K562 (cell line): ENCODE results near the gene HIKESHI. TPM values are rescaled to one million over a fixed set of nuclear protein-coding genes. Genes with fewer than 3 reads are reported as not detected.

Experiments used
- ATAC-seq: fragments of 200-7000 bp; cut with Tn5 transposase; 3 replicates; pipeline ENCODE4 v1.9.1; 2020; ENCODE audit warnings: moderate library complexity
- BruUV-seq: library from RNA; stranded (reverse); fragments of 400-500 nt; replicated peaks from 2 replicates; lab custom pipeline; 2021; lab: Mats Ljungman, UMichigan
- CTCF ChIA-PET: fragments of 300-600 bp; formaldehyde crosslinking; extraction: SDS; loops from one replicate; lab custom pipeline; 2021; ENCODE audit warnings: low intra/inter-chr PET ratio; lab: Yijun Ruan, JAX
- POLR2A ChIA-PET: fragments of 300-600, 350-650 bp; sonication (Branson Sonifier 250); formaldehyde crosslinking; extraction: SDS; loops from one replicate; lab custom pipeline; 2021; ENCODE audit warnings: antibody characterized with exemption, inconsistent platforms; lab: Yijun Ruan, JAX
- DNase-seq, 4 experiments: peaks; one replicate each; pipeline versions ENCODE4 v3.0.0 to v3.0.0-alpha.2; 2011 to 2018; ENCODE audit warnings: low spot score in 3 of 4, mixed read lengths in 3 of 4; ENCODE audit errors: extremely low read depth in 1 of 4
- FAIRE-seq: peaks from 2 replicates; lab custom pipeline; 2011; peaks lifted over from hg19 to GRCh38; lab: Jason Lieb, UNC
- H2AFZ ChIP-seq: 2 replicates; pipeline ENCODE4 v1.6.0; 2011; ENCODE audit warnings: low read depth, low read length, control low read depth, inconsistent platforms
- H3K27ac ChIP-seq: fragments of 200-600 bp; 3 replicates; pipeline ENCODE4 v1.8.0; 2011; ENCODE audit warnings: low read depth, mild to moderate bottlenecking, control low read depth, inconsistent platforms, low read length, moderate library complexity, mixed read lengths; ENCODE audit errors: extremely low read depth
- H3K27me3 ChIP-seq, 2 experiments: fragments of 300-600 bp in 1 of 2; 2 replicates in 1 of 2; 3 replicates in 1 of 2; pipeline versions ENCODE4 v1.6.0 to v1.8.0; 2011; ENCODE audit warnings: inconsistent platforms in 2 of 2, low read length in 2 of 2, mild to moderate bottlenecking in 1 of 2, mixed read lengths in 1 of 2, moderate library complexity in 1 of 2; ENCODE audit not compliant: control insufficient read depth in 2 of 2, insufficient read depth in 2 of 2
- H3K36me3 ChIP-seq: fragments of 300-600 bp; 3 replicates; pipeline ENCODE4 v1.8.0; 2011; ENCODE audit warnings: mild to moderate bottlenecking, low read length, inconsistent platforms; ENCODE audit not compliant: control insufficient read depth, insufficient read depth
- H3K4me1 ChIP-seq, 2 experiments: fragments of 200-600 bp in 1 of 2; replicated peaks in 1 of 2; 2 replicates in 1 of 2; 3 replicates in 1 of 2; pipeline versions ENCODE4 v1.5.1 to v1.8.0; 2011; ENCODE audit warnings: inconsistent platforms in 2 of 2, low read length in 2 of 2, mild to moderate bottlenecking in 1 of 2, mixed read lengths in 1 of 2, moderate library complexity in 1 of 2; ENCODE audit not compliant: control insufficient read depth in 2 of 2, insufficient read depth in 2 of 2
- H3K4me2 ChIP-seq: 2 replicates; pipeline ENCODE4 v1.6.1; 2011; ENCODE audit warnings: low read length, control low read depth, inconsistent platforms, mixed read lengths; ENCODE audit not compliant: insufficient read depth
- H3K4me3 ChIP-seq: fragments of 200-600 bp; sonication (generic), shearing (Covaris generic); 2 replicates; pipeline ENCODE4 v1.5.1; 2016; ENCODE audit warnings: control low read depth, inconsistent platforms
- H3K79me2 ChIP-seq: fragments of 200-600 bp; 3 replicates; pipeline ENCODE4 v1.8.0; 2011; ENCODE audit warnings: low read length, inconsistent platforms; ENCODE audit not compliant: control insufficient read depth, insufficient read depth
- H3K9ac ChIP-seq, 2 experiments: 2 replicates each; pipeline versions ENCODE4 v1.6.0 to v1.6.1; 2011; ENCODE audit warnings: low read depth in 2 of 2, low read length in 2 of 2, control low read depth in 1 of 2, inconsistent platforms in 1 of 2, mild to moderate bottlenecking in 1 of 2, mixed read lengths in 1 of 2; ENCODE audit not compliant: insufficient read depth in 1 of 2
- H3K9me1 ChIP-seq: one replicate; pipeline ENCODE4 v1.6.0; 2011; ENCODE audit warnings: inconsistent platforms, mild to moderate bottlenecking, low read length, moderate library complexity; ENCODE audit not compliant: control insufficient read depth, insufficient read depth
- H3K9me3 ChIP-seq: replicated peaks from 2 replicates; pipeline ENCODE4 v1.5.1; 2011; ENCODE audit warnings: low read depth, low read length, inconsistent platforms; ENCODE audit not compliant: control insufficient read depth, insufficient read depth
- H4K20me1 ChIP-seq: replicated peaks from 2 replicates; pipeline ENCODE4 v1.6.1; 2011; ENCODE audit warnings: low read length, inconsistent platforms, mixed read lengths; ENCODE audit not compliant: control insufficient read depth, insufficient read depth
- RBM34 ChIP-seq: fragments of 200-400 bp; formaldehyde crosslinking; IDR thresholded peaks from 2 replicates; pipeline ENCODE4 v1.6.1; 2018; ENCODE audit warnings: low read length, borderline replicate concordance; ENCODE audit not compliant: insufficient read depth
- SLC30A9 ChIP-seq: fragments of 250-450 bp; sonication (Bioruptor Pico); IDR thresholded peaks from 2 replicates; pipeline ENCODE4 v1.8.0; 2022; ENCODE audit warnings: mild to moderate bottlenecking, moderate library complexity
- SRSF9 ChIP-seq: fragments of 200-400 bp; formaldehyde crosslinking; IDR thresholded peaks from 2 replicates; pipeline ENCODE4 v1.6.1; 2017; ENCODE audit warnings: low read depth, low read length, borderline replicate concordance
- STAT5A ChIP-seq: IDR thresholded peaks from 2 replicates; pipeline ENCODE4 v1.6.1; 2012; ENCODE audit warnings: low read length, inconsistent platforms, borderline replicate concordance
- ZNF184 ChIP-seq: sonication (generic); formaldehyde crosslinking; IDR thresholded peaks from 2 replicates; pipeline ENCODE4 v1.5.0; 2020; ENCODE audit warnings: missing genetic modification reagents
- ZNF354B ChIP-seq: fragments of 250-450 bp; sonication (Bioruptor Pico); IDR thresholded peaks from 2 replicates; pipeline ENCODE4 v1.4.0; 2020
- WGBS: fragments of 100-300 bp; shearing (Covaris generic); methylation state at CpG from one replicate; pipeline ENCODE4 v1.1.6; 2016; ENCODE audit warnings: low coverage, mixed read lengths; ENCODE audit not compliant: insufficient coverage; ENCODE audit errors: missing lambda C conversion rate; 5-methylcytosine and 5-hydroxymethylcytosine counted together
- in situ Hi-C: fragments of 300-500 bp; cut with MboI; formaldehyde crosslinking; loops from 4 replicates; pipeline ENCODE4 v1.15.0; 2018; ENCODE audit warnings: inconsistent platforms, mixed read lengths
- intact Hi-C: fragments of 100-400 bp; cut with micrococcal nuclease; formaldehyde crosslinking; loops from 2 replicates; pipeline ENCODE4 v1.14.2; 2022
- polyA plus RNA-seq, 8 experiments: library from polyadenylated mRNA; depleted of rRNA in 4 of 8; stranded (reverse) in 5 of 8; unstranded in 3 of 8; fragments of >200 nt; fragmentation: Nextera tagmentation in 2 of 8; fragmentation: Illumina TruSeq in 1 of 8; extraction: Ambion mirVana in 2 of 8; extraction: Trizol in 1 of 8; gene quantifications; 2 replicates each; pipeline versions ENCODE4 v1.2.1 to v1.2.3, GENCODE V29; 2011 to 2014; ENCODE audit warnings: inconsistent platforms in 1 of 8, missing spikeins in 1 of 8
- total RNA-seq, 7 experiments: library from RNA; depleted of rRNA in 6 of 7; stranded (reverse); fragments of >200 nt in 6 of 7; fragmentation: Illumina TruSeq in 2 of 7; extraction: Trizol in 2 of 7; gene quantifications; 2 replicates each; pipeline versions ENCODE4 v1.2.1 to v1.2.3, GENCODE V29; 2011 to 2021; ENCODE audit warnings: low replicate concordance in 1 of 7
- TF ChIP-seq, protein P1 (sequence below): IDR thresholded peaks from 2 replicates; pipeline ENCODE4 v1.6.1; 2011; ENCODE audit not compliant: insufficient read length; ENCODE audit errors: extremely low read depth
- TF ChIP-seq, protein P2 (sequence below): sonication (generic); formaldehyde crosslinking; IDR thresholded peaks from 2 replicates; pipeline ENCODE4 v1.8.0; 2023; ENCODE audit warnings: missing genetic modification reagents, mild to moderate bottlenecking, borderline replicate concordance

The HIKESHI gene
- total and polyA plus RNA-seq, 9 of the 15 experiments (the other 6 are each of a cell fraction or from before 2014, with no cell fraction given) = 33.2 to 196 (median 62.7) TPM

DNA sequence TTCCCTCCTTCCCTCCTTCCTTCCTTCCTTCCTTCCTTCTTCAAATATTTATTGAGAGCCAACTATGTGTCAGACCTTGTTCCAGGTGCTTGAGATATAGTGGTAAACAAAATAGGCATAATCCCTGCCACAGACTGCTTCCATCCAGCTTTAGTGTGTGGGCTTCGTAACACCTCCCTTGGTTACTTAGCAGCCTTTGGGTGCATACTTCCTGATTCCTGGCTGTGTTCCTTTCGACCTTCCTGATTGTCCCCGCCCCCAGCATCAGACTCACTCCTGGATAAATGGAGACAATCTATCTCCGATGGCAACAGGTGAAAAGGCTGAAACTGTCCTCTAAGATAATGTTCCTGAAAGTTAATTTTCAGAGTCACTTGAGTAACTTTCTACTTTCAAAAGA lies 86.2 kb downstream of the HIKESHI start:
- CTCF ChIA-PET = no interaction called here
- H3K9me3 ChIP-seq = no peaks in the 10 kb centered on the region
- H3K79me2 ChIP-seq = no peaks in the 10 kb centered on the region
- no peak overlapping the region for H2AFZ ChIP-seq
- TF ChIP-seq, protein P1, sequence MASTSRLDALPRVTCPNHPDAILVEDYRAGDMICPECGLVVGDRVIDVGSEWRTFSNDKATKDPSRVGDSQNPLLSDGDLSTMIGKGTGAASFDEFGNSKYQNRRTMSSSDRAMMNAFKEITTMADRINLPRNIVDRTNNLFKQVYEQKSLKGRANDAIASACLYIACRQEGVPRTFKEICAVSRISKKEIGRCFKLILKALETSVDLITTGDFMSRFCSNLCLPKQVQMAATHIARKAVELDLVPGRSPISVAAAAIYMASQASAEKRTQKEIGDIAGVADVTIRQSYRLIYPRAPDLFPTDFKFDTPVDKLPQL = no peak
- TF ChIP-seq ZNF354B (CRISPR knock-in tag) (no peak), ZNF184 (CRISPR knock-in tag) (no peak), STAT5A (no peak), SLC30A9 (CRISPR knock-in tag) (no peak), RBM34 (no peak), SRSF9 (no peak)
- TF ChIP-seq, protein P2, sequence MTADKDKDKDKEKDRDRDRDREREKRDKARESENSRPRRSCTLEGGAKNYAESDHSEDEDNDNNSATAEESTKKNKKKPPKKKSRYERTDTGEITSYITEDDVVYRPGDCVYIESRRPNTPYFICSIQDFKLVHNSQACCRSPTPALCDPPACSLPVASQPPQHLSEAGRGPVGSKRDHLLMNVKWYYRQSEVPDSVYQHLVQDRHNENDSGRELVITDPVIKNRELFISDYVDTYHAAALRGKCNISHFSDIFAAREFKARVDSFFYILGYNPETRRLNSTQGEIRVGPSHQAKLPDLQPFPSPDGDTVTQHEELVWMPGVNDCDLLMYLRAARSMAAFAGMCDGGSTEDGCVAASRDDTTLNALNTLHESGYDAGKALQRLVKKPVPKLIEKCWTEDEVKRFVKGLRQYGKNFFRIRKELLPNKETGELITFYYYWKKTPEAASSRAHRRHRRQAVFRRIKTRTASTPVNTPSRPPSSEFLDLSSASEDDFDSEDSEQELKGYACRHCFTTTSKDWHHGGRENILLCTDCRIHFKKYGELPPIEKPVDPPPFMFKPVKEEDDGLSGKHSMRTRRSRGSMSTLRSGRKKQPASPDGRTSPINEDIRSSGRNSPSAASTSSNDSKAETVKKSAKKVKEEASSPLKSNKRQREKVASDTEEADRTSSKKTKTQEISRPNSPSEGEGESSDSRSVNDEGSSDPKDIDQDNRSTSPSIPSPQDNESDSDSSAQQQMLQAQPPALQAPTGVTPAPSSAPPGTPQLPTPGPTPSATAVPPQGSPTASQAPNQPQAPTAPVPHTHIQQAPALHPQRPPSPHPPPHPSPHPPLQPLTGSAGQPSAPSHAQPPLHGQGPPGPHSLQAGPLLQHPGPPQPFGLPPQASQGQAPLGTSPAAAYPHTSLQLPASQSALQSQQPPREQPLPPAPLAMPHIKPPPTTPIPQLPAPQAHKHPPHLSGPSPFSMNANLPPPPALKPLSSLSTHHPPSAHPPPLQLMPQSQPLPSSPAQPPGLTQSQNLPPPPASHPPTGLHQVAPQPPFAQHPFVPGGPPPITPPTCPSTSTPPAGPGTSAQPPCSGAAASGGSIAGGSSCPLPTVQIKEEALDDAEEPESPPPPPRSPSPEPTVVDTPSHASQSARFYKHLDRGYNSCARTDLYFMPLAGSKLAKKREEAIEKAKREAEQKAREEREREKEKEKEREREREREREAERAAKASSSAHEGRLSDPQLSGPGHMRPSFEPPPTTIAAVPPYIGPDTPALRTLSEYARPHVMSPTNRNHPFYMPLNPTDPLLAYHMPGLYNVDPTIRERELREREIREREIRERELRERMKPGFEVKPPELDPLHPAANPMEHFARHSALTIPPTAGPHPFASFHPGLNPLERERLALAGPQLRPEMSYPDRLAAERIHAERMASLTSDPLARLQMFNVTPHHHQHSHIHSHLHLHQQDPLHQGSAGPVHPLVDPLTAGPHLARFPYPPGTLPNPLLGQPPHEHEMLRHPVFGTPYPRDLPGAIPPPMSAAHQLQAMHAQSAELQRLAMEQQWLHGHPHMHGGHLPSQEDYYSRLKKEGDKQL = no peak
- no peaks in the 10 kb centered on the region for H3K9me1 ChIP-seq
- DNase-seq (no peak), ATAC-seq (no peak), FAIRE-seq (no peak)
- POLR2A ChIA-PET = interaction anchor here (0.9 kb wide), 1 partner anchor 9 kb away, joined by 3 read pairs; no protein-coding TSS in a partner anchor
- in situ Hi-C loops = no loop called here
- intact Hi-C loops = no loop called here
- no peaks in the 10 kb centered on the region for H3K27me3 ChIP-seq
- no peak overlapping the region for H3K4me2 ChIP-seq
- BruUV-seq = no TSS peak
- no peak overlapping the region for H3K4me3 ChIP-seq
- H3K9ac ChIP-seq = no peak overlapping the region
- no peaks in the 10 kb centered on the region for H3K4me1 ChIP-seq
- H4K20me1 ChIP-seq = no peaks in the 10 kb centered on the region
- 17% methylated on average over 4 of the region's 4 CpGs for WGBS
- no peak overlapping the region for H3K27ac ChIP-seq
- H3K36me3 ChIP-seq = no peaks in the 10 kb centered on the region
